Left ventricle myocardium superior (tissue), 1 donor: Measurements from ENCODE around the gene IRF7. TPM values are rescaled to one million over a fixed set of nuclear protein-coding genes. Genes with fewer than 3 reads are reported as not detected.
"Not testable (repeated sequence)": the region's sequence is repeated elsewhere in the genome, so short reads cannot be mapped to it uniquely, and the experiment has no call there.

Experiments used
- ATAC-seq: fragments of 200-7000 bp; cut with Tn5 transposase; one replicate; pipeline ENCODE4 v1.9.1; 2020; ENCODE audit warnings: mild to moderate bottlenecking, moderate library complexity
- DNase-seq: peaks from one replicate; pipeline ENCODE4 v3.0.0-alpha.2; 2020
- intact Hi-C: fragments of 100-400 bp; cut with micrococcal nuclease; formaldehyde crosslinking; loops from one replicate; pipeline ENCODE4 v1.11.0; 2022
- microRNA-seq: library from miRNA; unstranded; fragments of <30 nt; microRNA quantifications from one replicate; pipeline ENCODE4 v1.2.0, GENCODE V29; 2020; ENCODE audit warnings: borderline number of aligned reads
- total RNA-seq: library from RNA; stranded (reverse); fragmentation: NEBNext Ultra II Directional; extraction: Animal tissue kit (Norgen Biotek cat#: 25700); gene quantifications from one replicate; pipeline ENCODE4 v1.2.1, GENCODE V29; 2021
- donor health status: DM: no; HTN: yes; CAD: no; lungs with severe emphysema.

IRF7 gene
- total RNA-seq, 1 donor from 2014 or later: 14.4 TPM

GRCh38 chr11:574632-575312 lies 41.0 kb downstream of the IRF7 start:
- no peak for DNase-seq
- peak; percentile 2 for ATAC-seq
- intact Hi-C loops: no loop called here

- peak; percentile 32 for DNase-seq
- intact Hi-C loops, ATAC-seq: not testable (repeated sequence)
These were observed 41.6 kb downstream of the IRF7 start for GRCh38 chr11:574031-574570.

- intact Hi-C loops: no loop called here
- peak; percentile 32 for DNase-seq
- no peak for ATAC-seq
These were observed 42.5 kb downstream of the IRF7 start for GRCh38 chr11:573146-573759.

GRCh38 chr11:571802-572185 lies 44.0 kb downstream of the IRF7 start:
- ATAC-seq (no peak), DNase-seq (no peak)
- intact Hi-C loops: no loop called here

GRCh38 chr11:569158-569885 lies 46.4 kb downstream of the IRF7 start:
- intact Hi-C loops: no loop called here
- DNase-seq (peak; percentile 82), ATAC-seq (peak; percentile 52)

GRCh38 chr11:568306-569157 lies 47.2 kb downstream of the IRF7 start:
- intact Hi-C loops: no loop called here
- ATAC-seq (peak; percentile 88), DNase-seq (peak; percentile 98)

- DNase-seq: no peak
- peak; percentile 33 for ATAC-seq
- intact Hi-C loops: no loop called here
These were observed 48.0 kb downstream of the IRF7 start for GRCh38 chr11:567629-568292.

- DNase-seq: no peak
- ATAC-seq: no peak
- intact Hi-C loops: no loop called here
These were observed 48.6 kb downstream of the IRF7 start for GRCh38 chr11:567011-567628.

- ATAC-seq (no peak), DNase-seq (peak; percentile 32)
- intact Hi-C loops: no loop called here
These were observed 49.7 kb downstream of the IRF7 start for GRCh38 chr11:565921-566509.

- no peak for ATAC-seq
- no peak for DNase-seq
- intact Hi-C loops: no loop called here
These were observed 51.8 kb downstream of the IRF7 start for GRCh38 chr11:563812-564578.

- no peak for DNase-seq
- no peak for ATAC-seq
- intact Hi-C loops: no loop called here
These were observed 52.5 kb downstream of the IRF7 start for GRCh38 chr11:563066-563811.

Small RNAs within 50 kb of the gene (microRNA-seq; reads per million reads assigned to microRNA genes)
- 496 reads per million, percentile 67 among the genes with 10 or more reads in this experiment for gene MIR210

Other genes starting within 250 kb of the IRF7 start
- gene B4GALNT4, start 246.5 kb downstream of the IRF7 start, total RNA-seq: 0.50 TPM
- gene PKP3, start 221.7 kb downstream of the IRF7 start, total RNA-seq: 0.84 TPM
- 47.5 TPM for gene SIGIRR, start 201.0 kb downstream of the IRF7 start, total RNA-seq
- gene ANO9, start 173.9 kb downstream of the IRF7 start, total RNA-seq: 1.3 TPM
- gene PTDSS2, start 165.7 kb downstream of the IRF7 start, total RNA-seq: 31.8 TPM
- 171 TPM for gene RNH1, start 108.7 kb downstream of the IRF7 start, total RNA-seq
- 67.1 TPM for gene HRAS, start 80.4 kb downstream of the IRF7 start, total RNA-seq
- 0.22 TPM for gene LRRC56, start 78.4 kb downstream of the IRF7 start, total RNA-seq
- 0.20 TPM for gene LMNTD2, start 55.2 kb downstream of the IRF7 start, total RNA-seq
- 4.6 TPM for gene RASSF7, start 55.0 kb downstream of the IRF7 start, total RNA-seq
- gene PHRF1, start 39.5 kb downstream of the IRF7 start, total RNA-seq: 18.5 TPM
- not detected for gene CDHR5, start 9.0 kb upstream of the IRF7 start, total RNA-seq
- not detected for gene SCT, start 11.2 kb upstream of the IRF7 start, total RNA-seq
- not detected for gene DRD4, start 21.3 kb upstream of the IRF7 start, total RNA-seq
- gene DEAF1, start 79.3 kb upstream of the IRF7 start, total RNA-seq: 15.9 TPM
- 9.0 TPM for gene TMEM80, start 79.9 kb upstream of the IRF7 start, total RNA-seq
- gene EPS8L2, start 90.3 kb upstream of the IRF7 start, total RNA-seq: 3.3 TPM
- 103 TPM for gene TALDO1, start 131.5 kb upstream of the IRF7 start, total RNA-seq
- gene GATD1, start 161.5 kb upstream of the IRF7 start, total RNA-seq: 23.1 TPM
- gene CEND1, start 174.1 kb upstream of the IRF7 start, total RNA-seq: not detected
- 3.5 TPM for gene SLC25A22, start 182.3 kb upstream of the IRF7 start, total RNA-seq
- 8.5 TPM for gene PIDD1, start 189.3 kb upstream of the IRF7 start, total RNA-seq
- 942 TPM for gene RPLP2, start 194.0 kb upstream of the IRF7 start, total RNA-seq
- 321 TPM for gene PNPLA2, start 203.0 kb upstream of the IRF7 start, total RNA-seq
- gene CRACR2B, start 212.0 kb upstream of the IRF7 start, total RNA-seq: 31.0 TPM
- gene CD151, start 217.0 kb upstream of the IRF7 start, total RNA-seq: 401 TPM
- 266 TPM for gene POLR2L, start 226.6 kb upstream of the IRF7 start, total RNA-seq
- gene TSPAN4, start 226.9 kb upstream of the IRF7 start, total RNA-seq: 40.5 TPM